ENCODE measurements around the gene ZPBP2. TPM values are rescaled to one million over a fixed set of nuclear protein-coding genes. Genes with fewer than 3 reads are reported as not detected.

Gene ZPBP2
- total and polyA plus RNA-seq, 11 donors = not detected

DNA sequence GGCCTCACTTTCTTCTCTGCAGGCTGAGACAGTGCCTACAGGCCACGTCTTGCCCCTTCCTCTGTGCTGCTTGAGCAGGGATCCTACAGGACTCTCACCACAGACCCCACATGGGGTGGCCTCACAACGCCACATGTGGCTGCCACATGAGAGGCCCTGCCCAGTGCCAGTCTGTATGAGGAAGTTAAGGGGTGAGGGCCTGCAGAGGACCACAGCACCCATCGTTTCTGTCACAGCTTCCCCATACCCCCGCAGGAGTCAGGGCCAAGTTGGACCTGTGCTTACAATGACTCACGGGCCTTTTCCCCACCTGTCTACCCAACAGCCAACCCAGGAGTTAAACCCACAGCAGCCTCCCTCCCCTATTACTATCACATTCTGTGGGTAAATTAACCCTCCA, 53.3 kb downstream of the ZPBP2 start:
- Histone ChIP-seq H3K36me3 (peaks cover 0 to 56% (median 44%) of the 10 kb centered on the region in 9 donors), H3K27ac (peak overlapping the region in 1 of 12 donors; percentile 37), H3K4me3 (no peak overlapping the region), H3K27me3 (no peaks in the 10 kb centered on the region), H3K9me3 (no peaks in the 10 kb centered on the region), H3K4me1 (peaks cover 0 to 66% (median 23%) of the 10 kb centered on the region in 12 donors)
- DNase-seq (no peak), ATAC-seq (no peak)
- WGBS, 4 donors = 76 to 90% (median 86%) methylated on average over 5 of the region's 5 CpGs
- intact Hi-C loops (cut with DNase I) = loop anchor here in 3 of 10 donors (5.0 to 10.0 kb wide), 3 partner anchors 36 to 57 kb away; partner anchors contain the start of genes IKZF3 (in 1 of the 3) and ZPBP2 (in 1 of the 3)
- no peak for TF ChIP-seq POLR2A (IDR thresholded peaks at IDR 0.05)
- TF ChIP-seq, protein P1, sequence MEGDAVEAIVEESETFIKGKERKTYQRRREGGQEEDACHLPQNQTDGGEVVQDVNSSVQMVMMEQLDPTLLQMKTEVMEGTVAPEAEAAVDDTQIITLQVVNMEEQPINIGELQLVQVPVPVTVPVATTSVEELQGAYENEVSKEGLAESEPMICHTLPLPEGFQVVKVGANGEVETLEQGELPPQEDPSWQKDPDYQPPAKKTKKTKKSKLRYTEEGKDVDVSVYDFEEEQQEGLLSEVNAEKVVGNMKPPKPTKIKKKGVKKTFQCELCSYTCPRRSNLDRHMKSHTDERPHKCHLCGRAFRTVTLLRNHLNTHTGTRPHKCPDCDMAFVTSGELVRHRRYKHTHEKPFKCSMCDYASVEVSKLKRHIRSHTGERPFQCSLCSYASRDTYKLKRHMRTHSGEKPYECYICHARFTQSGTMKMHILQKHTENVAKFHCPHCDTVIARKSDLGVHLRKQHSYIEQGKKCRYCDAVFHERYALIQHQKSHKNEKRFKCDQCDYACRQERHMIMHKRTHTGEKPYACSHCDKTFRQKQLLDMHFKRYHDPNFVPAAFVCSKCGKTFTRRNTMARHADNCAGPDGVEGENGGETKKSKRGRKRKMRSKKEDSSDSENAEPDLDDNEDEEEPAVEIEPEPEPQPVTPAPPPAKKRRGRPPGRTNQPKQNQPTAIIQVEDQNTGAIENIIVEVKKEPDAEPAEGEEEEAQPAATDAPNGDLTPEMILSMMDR (IDR thresholded peaks at IDR 0.05) = no peak

DNA sequence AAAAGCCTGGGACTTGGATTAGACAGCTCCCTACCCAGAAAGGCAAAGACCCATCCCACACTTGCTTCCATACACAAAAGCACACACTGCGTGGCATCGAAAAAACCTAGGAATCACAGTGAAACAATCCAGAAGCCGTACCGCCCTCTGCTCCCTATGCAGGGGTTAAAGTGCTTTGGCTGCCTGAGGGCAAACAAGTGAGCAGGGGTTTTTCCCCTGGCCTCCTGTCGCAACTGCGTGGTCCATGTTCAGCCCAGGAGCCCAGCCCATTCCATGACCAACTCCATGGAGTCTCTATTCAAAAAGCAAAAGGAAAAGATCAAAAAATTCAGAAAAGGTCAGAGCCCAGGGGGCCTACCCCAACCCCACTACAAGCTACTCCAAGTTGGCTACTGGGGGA, 54.0 kb downstream of the ZPBP2 start:
- Histone ChIP-seq H3K27ac (peak overlapping the region in 1 of 12 donors; percentile 37), H3K4me1 (peaks cover 0 to 71% (median 29%) of the 10 kb centered on the region in 12 donors), H3K4me3 (no peak overlapping the region), H3K36me3 (peaks cover 0 to 56% (median 44%) of the 10 kb centered on the region in 9 donors), H3K9me3 (no peaks in the 10 kb centered on the region), H3K27me3 (no peaks in the 10 kb centered on the region)
- 95 to 100% (median 97%) methylated on average over 6 of the region's 6 CpGs for WGBS, 4 donors
- TF ChIP-seq, protein P1 (IDR thresholded peaks at IDR 0.05) = no peak
- TF ChIP-seq POLR2A (IDR thresholded peaks at IDR 0.05) = no peak
- ATAC-seq (no peak), DNase-seq (no peak)
- intact Hi-C loops (cut with DNase I) = loop anchor here in 3 of 10 donors (5.0 to 10.0 kb wide), 3 partner anchors 35 to 57 kb away; partner anchors contain the start of genes IKZF3 (in 1 of the 3) and ZPBP2 (in 1 of the 3)

DNA sequence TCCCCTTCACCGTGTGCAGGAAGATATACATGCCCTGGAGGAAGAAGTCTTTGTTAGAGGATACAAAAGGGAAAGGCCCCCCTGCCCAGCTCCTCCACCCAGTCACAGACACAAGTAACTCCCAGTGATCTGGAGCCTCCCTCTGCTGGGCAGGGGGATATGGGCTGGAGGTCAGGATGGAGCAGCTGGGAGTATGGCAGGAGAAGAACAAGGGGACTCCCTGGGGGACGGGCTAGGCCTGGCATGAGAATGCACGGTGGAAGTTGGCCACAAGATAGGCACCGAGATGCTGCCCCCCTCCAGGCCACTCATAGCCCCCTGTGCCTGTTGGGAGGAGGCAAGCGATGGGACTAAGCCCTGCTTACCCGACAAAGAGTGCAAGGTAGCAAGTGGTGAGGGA, 55.2 kb downstream of the ZPBP2 start:
- 80 to 91% (median 86%) methylated on average over 6 of the region's 6 CpGs for WGBS, 4 donors
- TF ChIP-seq, protein P1 (IDR thresholded peaks at IDR 0.05) = no peak
- no peak for TF ChIP-seq POLR2A (IDR thresholded peaks at IDR 0.05)
- ATAC-seq (no peak), DNase-seq (no peak)
- H3K4me1 ChIP-seq = peaks cover 0 to 75% (median 30%) of the 10 kb centered on the region in 12 donors
- intact Hi-C loops (cut with DNase I) = loop anchor here in 3 of 10 donors (5.0 to 10.0 kb wide), 3 partner anchors 34 to 58 kb away; partner anchors contain the start of genes IKZF3 (in 1 of the 3) and ZPBP2 (in 1 of the 3)
- H3K27me3 ChIP-seq = no peaks in the 10 kb centered on the region
- H3K4me3 ChIP-seq = no peak overlapping the region
- H3K9me3 ChIP-seq = no peaks in the 10 kb centered on the region
- H3K36me3 ChIP-seq = peaks cover 0 to 55% (median 44%) of the 10 kb centered on the region in 9 donors
- H3K27ac ChIP-seq = no peak overlapping the region

DNA sequence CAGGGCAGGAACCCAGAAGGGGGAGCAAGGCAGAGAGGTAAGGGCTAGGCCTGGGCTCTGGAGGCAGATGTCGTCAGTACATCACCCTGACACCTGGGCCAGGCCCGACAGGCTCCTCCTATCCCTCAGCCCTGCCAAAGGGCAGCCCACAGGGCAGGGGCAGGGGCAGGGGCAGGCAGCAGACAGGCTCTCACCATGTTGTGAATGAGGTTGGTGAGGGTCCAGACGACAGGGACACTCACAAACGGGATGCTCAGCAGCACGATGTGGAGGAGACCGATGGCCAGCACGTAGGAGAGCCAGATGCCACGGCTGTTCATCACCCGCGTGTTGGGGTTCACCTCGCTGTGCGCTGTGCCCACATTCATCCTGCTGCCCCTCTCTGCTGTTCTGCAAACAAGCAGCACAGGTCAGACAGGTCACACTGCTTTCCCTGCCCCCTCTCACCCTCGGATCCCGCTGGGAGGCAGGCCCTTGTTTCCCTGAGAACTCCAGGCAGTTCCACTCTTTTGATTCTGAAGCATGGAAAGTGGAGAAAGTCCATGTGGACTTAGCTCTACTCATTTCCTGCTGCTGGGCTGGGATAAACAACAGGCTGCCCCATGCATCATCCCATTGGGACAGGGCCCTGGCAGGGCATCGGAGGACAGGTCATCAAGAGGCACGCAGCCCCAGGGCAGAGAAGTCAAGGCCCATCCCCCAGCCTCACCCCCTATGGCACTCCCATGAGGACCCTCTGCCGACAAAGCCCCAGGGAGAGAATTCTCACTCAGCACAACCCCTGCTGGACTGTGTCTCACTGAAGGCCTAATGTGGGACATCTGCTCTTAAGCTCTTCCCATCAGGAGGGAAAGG, 56.1 kb downstream of the ZPBP2 start:
- H3K4me3 ChIP-seq = no peak overlapping the region
- no peaks in the 10 kb centered on the region for H3K27me3 ChIP-seq
- no peaks in the 10 kb centered on the region for H3K9me3 ChIP-seq
- TF ChIP-seq POLR2A (IDR thresholded peaks at IDR 0.05) = no peak
- TF ChIP-seq, protein P1 (IDR thresholded peaks at IDR 0.05) = peak in 1 of 12 donors; percentile 14
- intact Hi-C loops (cut with DNase I) = loop anchor here in 3 of 10 donors (5.0 to 10.0 kb wide), 3 partner anchors 33 to 59 kb away; partner anchors contain the start of genes IKZF3 (in 1 of the 3) and ZPBP2 (in 1 of the 3)
- H3K27ac ChIP-seq = peak overlapping the region in 3 of 12 donors; percentile 20 to 92 (median 39)
- ATAC-seq = no peak
- peaks cover 0 to 48% (median 39%) of the 10 kb centered on the region in 9 donors for H3K36me3 ChIP-seq
- 68 to 78% (median 74%) methylated on average over 16 to 17 of the region's 17 CpGs for WGBS, 4 donors
- DNase-seq = peak in 1 of 5 donors; percentile 55
- H3K4me1 ChIP-seq = peaks cover 6 to 79% (median 39%) of the 10 kb centered on the region in 12 donors

All from heart left ventricle (tissue), 16 donors.